Stimulated activated CD4-positive, alpha-beta T cell treated with anti-CD3 and anti-CD28 coated beads, Interleukin-1b, Interleukin-23, amount 100 ng/mL, for 48 hours (primary cell): ENCODE measurements around the gene KLHL6.
"Not testable (repeated sequence)": the region's sequence is repeated elsewhere in the genome, so short reads cannot be mapped to it uniquely, and the experiment has no call there.

Experiments
- DNase-seq: peaks from one replicate; pipeline ENCODE4 v3.0.0-alpha.2; 2020

KLHL6 gene

DNA sequence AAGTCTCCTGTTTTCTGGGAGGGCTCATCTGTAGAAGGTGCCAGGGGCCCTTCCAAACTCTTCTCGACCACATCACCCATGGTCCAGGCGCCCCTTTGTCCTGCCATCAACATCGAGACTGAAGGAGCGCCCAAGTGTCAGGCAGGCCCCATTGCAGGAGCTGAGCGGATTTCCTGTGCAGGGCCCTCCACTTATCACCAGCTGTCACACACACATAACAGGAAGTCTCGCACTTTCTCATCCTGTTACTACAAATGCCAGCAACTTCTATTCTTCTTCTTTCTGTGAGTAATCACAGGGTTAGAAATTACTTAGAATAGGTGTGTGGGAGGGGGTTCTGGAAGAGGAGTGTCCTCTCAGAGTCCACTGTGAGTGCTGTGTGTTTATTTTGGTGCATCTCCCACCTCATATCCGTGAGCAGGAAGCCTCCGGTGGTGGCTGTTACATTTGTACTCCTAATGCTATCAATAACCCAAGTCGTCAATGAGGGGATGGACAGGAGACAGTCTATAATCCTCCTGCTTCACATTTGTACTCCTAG is at the start of gene KLHL6:
Gene KLHL6 (minus strand): TSS at position 166 of the 541 bp plus-strand sequence. CDS start 53 bp downstream, at position 113.
- DNase-seq, result peak; percentile 87

DNA sequence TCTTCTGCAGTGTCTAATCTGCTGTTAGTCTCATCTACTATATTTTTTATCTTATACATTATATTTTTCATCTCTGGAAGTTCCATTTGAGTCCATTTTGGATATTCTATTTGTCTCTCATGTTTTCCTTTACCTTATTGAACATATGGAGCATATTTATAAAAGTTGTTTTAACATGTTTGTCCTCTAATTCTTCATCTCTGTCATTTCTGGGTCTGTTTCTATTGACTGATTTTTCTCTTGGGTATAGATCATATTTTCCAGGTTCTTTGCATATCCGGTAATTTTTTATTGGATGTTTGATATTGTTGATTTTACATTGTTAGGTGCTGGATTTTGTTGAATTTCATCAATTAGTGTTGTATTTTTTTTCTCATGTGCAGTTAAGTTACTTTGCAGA is 42.5 kb upstream of the KLHL6 start:
- no peak for DNase-seq

DNA sequence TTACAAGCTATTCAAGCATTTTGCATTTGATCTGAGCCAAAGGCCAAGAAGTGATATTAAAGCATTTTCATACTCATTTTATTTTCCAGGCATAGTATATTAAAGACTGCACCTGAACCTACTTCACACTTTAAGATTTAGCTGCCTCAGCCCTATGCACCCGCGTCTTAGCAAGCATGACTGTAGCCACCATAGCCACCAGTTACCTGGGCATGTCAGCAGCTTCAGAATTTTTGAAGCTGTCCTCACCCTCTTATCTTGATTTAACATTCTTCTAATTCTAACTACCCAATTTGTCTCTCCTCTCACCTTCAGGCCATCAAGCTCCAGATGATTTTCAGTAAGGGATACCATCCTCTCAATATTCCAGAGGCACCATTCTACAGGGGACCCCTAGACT is 39.1 kb upstream of the KLHL6 start:
- DNase-seq, result no peak

- no peak for DNase-seq
These were observed 37.3 kb upstream of the KLHL6 start for GRCh38 chr3:183592821-183593220.

DNA sequence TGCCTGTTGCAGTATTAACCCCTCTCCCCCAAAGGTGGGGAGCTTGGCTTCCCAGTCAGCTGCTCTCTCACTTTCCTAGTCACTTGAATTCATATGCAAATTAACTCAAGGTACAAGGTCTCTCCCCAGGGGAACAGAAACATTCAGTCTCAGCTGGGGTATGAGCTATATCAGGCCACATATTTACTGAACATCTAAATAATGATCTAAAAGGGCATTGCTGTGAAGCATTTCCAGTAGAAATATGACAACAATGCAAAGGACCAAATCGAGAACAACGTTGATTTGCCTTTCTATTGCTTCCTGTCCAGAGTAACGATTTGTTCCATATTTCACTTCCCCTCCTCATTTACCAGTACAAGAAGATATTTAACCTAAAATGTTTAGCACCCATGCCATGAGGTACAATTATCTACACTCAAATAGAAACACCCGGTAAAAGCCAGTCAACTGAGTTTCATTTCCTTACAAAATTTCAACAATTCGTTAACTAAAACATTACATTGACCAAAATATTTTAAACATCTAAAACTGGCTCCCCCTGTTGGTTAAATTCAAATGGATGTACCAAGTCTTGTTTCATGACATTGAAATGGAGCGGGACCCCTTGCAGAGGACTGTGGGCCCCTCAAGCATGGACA is 36.5 kb upstream of the KLHL6 start:
- DNase-seq, result no peak

DNA sequence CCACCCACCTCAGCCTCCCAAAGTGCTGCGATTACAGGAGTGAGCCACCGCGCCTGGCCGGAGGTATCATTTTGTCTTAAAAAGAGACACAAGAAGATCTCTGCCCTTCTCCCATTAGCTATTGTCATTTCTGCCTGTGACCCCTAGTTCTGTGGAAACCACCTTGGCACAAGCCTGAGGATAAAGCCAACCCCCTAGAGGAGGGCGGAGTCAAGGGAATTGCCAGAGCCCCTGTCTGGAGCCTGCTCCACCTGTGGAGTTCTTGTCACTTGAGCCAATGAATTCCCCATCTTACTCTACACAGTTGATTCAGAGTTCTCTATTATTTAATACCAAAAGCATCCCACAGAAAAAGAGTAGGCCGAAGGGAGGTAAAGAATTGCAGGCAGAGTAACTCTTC is 34.9 kb upstream of the KLHL6 start:
- no peak for DNase-seq

DNA sequence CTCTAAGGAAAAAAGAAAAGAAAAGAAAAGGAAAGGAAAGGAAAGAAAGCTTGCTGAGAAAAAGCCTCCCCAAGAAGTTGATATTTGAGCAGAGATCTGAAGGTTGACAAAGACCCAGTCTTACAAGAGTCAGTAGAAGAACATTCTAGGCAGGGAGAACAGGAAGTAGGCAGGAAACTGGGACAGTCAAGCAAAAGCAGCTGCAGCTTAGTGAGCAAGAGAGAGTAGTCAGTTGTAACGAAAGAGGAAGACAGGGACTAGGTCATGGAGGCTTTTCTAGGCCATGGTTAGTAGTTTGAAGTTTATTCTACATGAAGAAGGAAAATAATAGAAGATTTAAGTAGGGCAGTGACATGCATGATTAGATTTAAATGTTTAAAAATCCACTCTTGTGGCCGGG is 31.8 kb upstream of the KLHL6 start:
- no peak for DNase-seq

- no peak for DNase-seq
These were observed 31.0 kb upstream of the KLHL6 start for GRCh38 chr3:183586477-183586876.

- DNase-seq, result no peak
These were observed 29.4 kb upstream of the KLHL6 start for GRCh38 chr3:183584914-183585280.

DNA sequence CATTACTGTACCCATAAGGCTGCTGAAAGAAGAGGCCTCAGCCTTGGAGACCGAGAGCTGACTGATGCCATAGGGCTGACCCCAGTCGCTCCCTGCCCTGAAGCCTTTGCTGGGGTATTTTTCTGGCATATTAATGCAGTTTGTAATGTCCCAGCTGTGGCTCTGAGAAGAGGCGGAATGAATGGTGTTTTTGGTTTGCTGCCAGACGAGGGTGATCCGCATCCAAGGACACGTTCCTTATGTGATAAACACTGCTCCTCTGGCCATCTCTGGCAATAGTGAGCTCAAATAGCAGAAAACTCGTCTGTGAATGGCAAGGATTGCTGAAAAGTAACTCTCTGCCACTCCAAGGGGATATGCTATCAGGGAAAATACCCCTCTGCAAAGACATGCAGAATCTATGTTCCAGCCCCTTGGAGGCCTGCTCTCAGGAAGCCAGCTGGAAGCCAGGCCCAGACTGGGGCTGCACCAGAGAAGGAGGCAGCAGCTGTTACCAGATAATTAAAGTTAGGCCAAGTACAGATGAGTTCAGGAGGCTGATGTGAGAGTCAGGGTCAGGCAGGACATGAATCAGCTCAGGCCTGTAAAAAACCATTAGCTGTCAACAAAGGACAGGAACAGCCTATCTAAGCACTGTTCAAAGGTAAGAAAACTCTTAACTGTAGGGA is 28.9 kb upstream of the KLHL6 start:
- no peak for DNase-seq

GRCh38 chr3:183583331-183584245 is 28.1 kb upstream of the KLHL6 start:
- no peak for DNase-seq

DNA sequence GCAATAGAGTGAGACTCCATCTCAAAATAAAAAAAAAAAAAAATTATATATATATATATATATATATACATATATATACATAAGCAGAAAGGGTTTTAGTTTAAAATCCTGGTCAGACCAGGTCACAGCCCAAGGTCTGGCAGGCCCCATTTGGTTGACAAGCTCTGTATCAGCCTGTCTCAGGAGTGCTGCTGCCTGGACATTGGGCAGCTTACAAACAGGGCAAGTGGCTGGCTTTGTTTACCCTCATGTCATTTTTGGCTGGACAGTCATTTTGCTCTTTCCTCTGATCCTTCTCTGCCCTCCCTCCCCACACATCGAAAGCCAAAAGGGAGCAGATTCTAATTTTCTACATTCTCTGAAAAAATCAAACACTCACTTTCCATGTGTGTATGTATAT is 26.7 kb upstream of the KLHL6 start:
- DNase-seq, result no peak

GRCh38 chr3:183581496-183582155 is 26.1 kb upstream of the KLHL6 start:
- no peak for DNase-seq

DNA sequence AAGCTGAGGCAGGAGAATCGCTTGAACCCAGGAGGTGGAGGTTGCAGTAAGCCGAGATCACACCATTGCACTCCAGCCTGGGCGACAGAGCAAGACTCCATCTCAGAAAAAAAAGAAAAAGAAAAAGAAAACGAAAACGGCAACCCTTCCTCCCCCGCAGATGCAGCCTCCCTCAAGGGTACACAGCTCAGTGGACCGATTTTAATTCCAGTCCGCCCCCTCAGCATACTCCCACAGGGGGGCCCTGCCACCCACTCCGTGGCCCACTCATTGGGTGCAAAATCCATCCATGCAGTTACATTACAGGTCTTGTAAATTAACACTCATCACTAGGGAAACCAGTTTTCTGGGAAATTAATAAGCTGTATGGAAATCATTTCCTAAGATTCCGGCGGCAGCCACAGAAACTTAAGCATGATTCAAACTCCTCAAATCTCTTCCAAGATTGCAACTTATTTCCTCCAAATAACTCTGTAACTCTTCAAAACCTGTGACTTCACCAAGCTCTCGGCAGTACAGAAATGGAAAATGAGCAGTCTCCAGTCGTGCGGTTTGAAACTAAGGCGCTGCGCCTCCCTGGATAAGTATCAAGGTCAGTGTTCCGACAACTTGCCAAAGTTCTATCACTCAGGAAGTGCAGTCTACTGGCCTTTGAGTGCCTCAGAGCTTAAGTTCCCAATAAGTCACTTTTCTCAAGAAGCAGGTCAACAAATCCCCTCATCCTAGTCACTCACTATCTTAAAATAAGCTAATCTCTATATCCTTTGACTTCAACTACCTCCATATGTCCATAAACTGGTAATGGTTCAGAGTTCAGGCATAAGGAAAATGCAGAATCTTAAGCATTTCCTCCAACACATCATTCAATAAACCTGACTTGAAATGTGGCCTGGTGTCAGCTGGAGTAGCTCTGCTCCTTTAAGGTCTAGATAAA is 24.7 kb upstream of the KLHL6 start:
- DNase-seq, result no peak

GRCh38 chr3:183578179-183578578 is 22.7 kb upstream of the KLHL6 start:
- no peak for DNase-seq

DNA sequence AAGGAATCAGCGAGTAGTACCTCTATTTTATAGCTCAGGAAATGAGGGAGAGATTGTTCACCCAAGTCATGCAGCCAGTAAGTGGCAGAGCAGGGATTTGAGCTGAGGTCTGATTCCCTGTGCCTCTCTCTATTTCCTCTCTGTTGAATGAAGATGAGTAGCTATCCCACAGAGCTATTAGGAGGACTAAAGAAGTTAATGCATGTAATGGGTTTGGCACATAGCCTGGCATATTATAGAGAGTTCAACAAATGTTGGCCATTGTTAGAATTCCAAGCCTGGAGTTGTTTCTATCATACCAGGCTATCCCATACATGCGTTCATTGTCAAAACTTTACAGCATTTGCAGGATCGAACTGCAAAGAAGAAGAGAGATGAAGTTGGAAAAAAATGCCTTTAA is 21.8 kb upstream of the KLHL6 start:
- no peak for DNase-seq

GRCh38 chr3:183576487-183577107 is 21.1 kb upstream of the KLHL6 start:
- no peak for DNase-seq

GRCh38 chr3:183572935-183573334 is 17.4 kb upstream of the KLHL6 start:
- DNase-seq, result no peak

- not testable (repeated sequence) for DNase-seq
These were observed 14.7 kb upstream of the KLHL6 start for GRCh38 chr3:183570191-183570590.

DNA sequence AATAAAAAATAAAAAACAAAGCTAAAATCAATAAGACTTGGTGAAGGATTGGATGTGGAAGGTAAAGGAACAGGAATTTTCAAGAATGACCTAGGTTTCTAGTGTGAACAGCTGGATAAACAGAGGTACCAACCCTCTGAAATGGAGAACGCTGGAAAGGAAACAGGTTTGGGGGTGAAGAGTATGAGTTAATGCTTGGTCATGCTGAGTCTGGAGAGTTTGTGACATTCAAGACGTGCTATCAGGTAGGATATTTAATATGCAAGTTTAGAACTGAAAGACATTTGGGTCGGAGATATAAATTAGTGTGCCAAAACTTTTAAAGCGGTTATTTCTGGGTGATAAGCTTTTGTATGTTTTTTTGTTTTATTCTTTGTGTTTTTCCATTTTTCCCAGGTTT is 11.4 kb upstream of the KLHL6 start:
- DNase-seq, result no peak

- DNase-seq, result no peak
These were observed 8.5 kb upstream of the KLHL6 start for GRCh38 chr3:183564046-183564445.

- no peak for DNase-seq
These were observed 8.0 kb upstream of the KLHL6 start for GRCh38 chr3:183563536-183563874.
